DMS 273 treated with DMSO at 0.1 percent for 48 hours (cell line): ENCODE data around the gene POLR2J3.
"Not testable (repeated sequence)": the region's sequence is repeated elsewhere in the genome, so short reads cannot be mapped to it uniquely, and the experiment has no call there.

ENCODE experiments used
- DNase-seq: peaks from one replicate; lab custom pipeline; 2025; lab: John Stamatoyannopoulos, UW

Gene POLR2J3

DNA sequence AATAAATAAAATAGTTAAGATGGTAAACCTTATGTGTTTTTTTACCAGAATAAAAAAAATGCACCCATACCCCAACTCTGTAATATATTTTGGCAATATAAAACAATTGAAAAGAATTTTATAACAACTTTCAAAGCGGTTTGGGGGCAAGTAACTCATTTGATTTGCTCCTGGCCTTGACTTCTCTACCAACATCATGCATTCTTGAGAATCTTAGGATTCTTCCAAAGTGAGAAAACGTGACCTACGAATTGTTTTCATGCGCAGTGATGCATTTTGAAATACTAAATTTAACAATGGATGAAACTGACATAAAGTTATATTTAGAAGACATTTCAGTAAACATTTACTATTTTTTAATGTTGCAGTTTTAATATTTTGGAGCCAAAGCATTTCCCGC lies 51.6 kb downstream of the POLR2J3 start:
- not testable (repeated sequence) for DNase-seq

- not testable (repeated sequence) for DNase-seq
Measured at GRCh38 chr7:102517550-102518147, 54.7 kb downstream of the POLR2J3 start, which contains the start of gene RASA4B. RASA4B (minus strand) TSS chr7:102517777; CDS start chr7:102517710, 67 bp downstream.
